Myocyte (in vitro differentiated cells): ENCODE measurements around the gene CHCHD3. TPM values are rescaled to one million over a fixed set of nuclear protein-coding genes. Genes with fewer than 3 reads are reported as not detected.

ENCODE experiments used
- DNase-seq: peaks from one replicate; pipeline ENCODE4 v3.0.0-alpha.2; 2012; ENCODE audit warnings: low read depth
- total RNA-seq: library from RNA; depleted of rRNA; stranded (reverse); fragments of >200 nt; gene quantifications from 2 replicates; pipeline ENCODE4 v1.2.3, GENCODE V29; 2014

CHCHD3 gene
- total RNA-seq, 1 donor from 2014 or later, result 133 TPM

GRCh38 chr7:132782777-132783640 lies 298.9 kb downstream of the CHCHD3 start:
- peak; percentile 52 for DNase-seq

GRCh38 chr7:132780822-132781221 lies 301.1 kb downstream of the CHCHD3 start:
- DNase-seq, result no peak

- DNase-seq, result no peak
Observed at GRCh38 chr7:132779164-132779563, 302.7 kb downstream of the CHCHD3 start.

- no peak for DNase-seq
Observed at GRCh38 chr7:132778761-132779160, 303.1 kb downstream of the CHCHD3 start.

- no peak for DNase-seq
Observed at GRCh38 chr7:132777956-132778355, 303.9 kb downstream of the CHCHD3 start.

- DNase-seq, result no peak
Observed at GRCh38 chr7:132777414-132777813, 304.5 kb downstream of the CHCHD3 start.

- DNase-seq, result no peak
Observed at GRCh38 chr7:132776048-132776620, 305.8 kb downstream of the CHCHD3 start.

GRCh38 chr7:132773527-132773956 lies 308.3 kb downstream of the CHCHD3 start:
- DNase-seq, result no peak

GRCh38 chr7:132771301-132771730 lies 310.6 kb downstream of the CHCHD3 start:
- no peak for DNase-seq

- DNase-seq, result no peak
Observed at GRCh38 chr7:132770055-132770454, 311.8 kb downstream of the CHCHD3 start.

GRCh38 chr7:132769280-132769679 lies 312.6 kb downstream of the CHCHD3 start:
- DNase-seq, result no peak

GRCh38 chr7:132768099-132768498 lies 313.8 kb downstream of the CHCHD3 start:
- no peak for DNase-seq

- DNase-seq, result no peak
Observed at GRCh38 chr7:132767378-132767777, 314.5 kb downstream of the CHCHD3 start.

GRCh38 chr7:132766660-132767059 lies 315.2 kb downstream of the CHCHD3 start:
- no peak for DNase-seq

GRCh38 chr7:132765861-132766260 lies 316.0 kb downstream of the CHCHD3 start:
- no peak for DNase-seq

- DNase-seq, result peak; percentile 11
Observed at GRCh38 chr7:132764762-132765161, 317.1 kb downstream of the CHCHD3 start.

- no peak for DNase-seq
Observed at GRCh38 chr7:132760866-132761265, 321.0 kb downstream of the CHCHD3 start.

- DNase-seq, result no peak
Observed at GRCh38 chr7:132760244-132760623, 321.7 kb downstream of the CHCHD3 start.

GRCh38 chr7:132759482-132760243 lies 322.2 kb downstream of the CHCHD3 start:
- DNase-seq, result no peak

- peak; percentile 90 for DNase-seq
Observed at GRCh38 chr7:132758986-132759385, 322.9 kb downstream of the CHCHD3 start.

GRCh38 chr7:132757783-132758182 lies 324.1 kb downstream of the CHCHD3 start:
- peak; percentile 59 for DNase-seq

- no peak for DNase-seq
Observed at GRCh38 chr7:132756484-132756990, 325.4 kb downstream of the CHCHD3 start.
